ENCODE measurements around the gene ARHGDIB.

Gene ARHGDIB

DNA sequence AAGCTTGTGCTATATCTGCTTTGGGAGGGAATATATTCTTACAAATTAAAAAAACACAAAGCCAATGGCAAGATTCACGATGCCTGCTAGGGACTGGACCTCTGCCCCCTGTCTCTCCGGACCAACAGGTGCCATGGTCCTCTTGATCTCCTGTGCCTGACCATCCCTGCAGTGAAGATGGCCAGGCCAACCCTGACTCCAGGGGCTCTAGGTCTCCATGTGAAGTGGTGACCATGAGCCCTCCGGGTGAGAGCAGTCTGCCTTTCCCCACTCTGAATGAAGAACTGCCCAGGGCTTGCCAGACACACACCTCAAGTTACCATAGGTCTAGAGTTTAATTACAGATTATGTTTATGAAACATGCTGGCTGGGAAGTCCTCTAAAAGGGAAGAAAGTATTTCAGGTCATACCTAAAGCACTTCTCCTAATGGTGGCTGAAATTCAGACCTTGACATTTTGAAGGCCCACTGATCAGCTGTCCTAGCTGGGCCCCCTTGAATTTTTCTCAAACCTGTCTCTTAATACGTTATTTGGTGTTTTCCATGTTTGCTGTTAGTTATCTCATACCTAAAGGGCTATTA lies 1.4 kb downstream of the ARHGDIB start:
- peak in 1 of 2 experiments; percentile 35 for DNase-seq (ENCODE audit: low read depth in 1 of 2, low spot score in 1 of 2)
- peak overlapping the region; percentile 97 for H3K27ac ChIP-seq (replicated peaks)
- TF ChIP-seq SPI1 (IDR thresholded peaks at IDR 0.05; ENCODE audit: borderline replicate concordance, low read depth) (0 out of 2 replicates have a peak, but pooled peaks have one; percentile 14), GABPA (IDR thresholded peaks at IDR 0.05; ENCODE audit: low read depth) (no peak)
- TF ChIP-seq, protein P1, sequence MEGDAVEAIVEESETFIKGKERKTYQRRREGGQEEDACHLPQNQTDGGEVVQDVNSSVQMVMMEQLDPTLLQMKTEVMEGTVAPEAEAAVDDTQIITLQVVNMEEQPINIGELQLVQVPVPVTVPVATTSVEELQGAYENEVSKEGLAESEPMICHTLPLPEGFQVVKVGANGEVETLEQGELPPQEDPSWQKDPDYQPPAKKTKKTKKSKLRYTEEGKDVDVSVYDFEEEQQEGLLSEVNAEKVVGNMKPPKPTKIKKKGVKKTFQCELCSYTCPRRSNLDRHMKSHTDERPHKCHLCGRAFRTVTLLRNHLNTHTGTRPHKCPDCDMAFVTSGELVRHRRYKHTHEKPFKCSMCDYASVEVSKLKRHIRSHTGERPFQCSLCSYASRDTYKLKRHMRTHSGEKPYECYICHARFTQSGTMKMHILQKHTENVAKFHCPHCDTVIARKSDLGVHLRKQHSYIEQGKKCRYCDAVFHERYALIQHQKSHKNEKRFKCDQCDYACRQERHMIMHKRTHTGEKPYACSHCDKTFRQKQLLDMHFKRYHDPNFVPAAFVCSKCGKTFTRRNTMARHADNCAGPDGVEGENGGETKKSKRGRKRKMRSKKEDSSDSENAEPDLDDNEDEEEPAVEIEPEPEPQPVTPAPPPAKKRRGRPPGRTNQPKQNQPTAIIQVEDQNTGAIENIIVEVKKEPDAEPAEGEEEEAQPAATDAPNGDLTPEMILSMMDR (IDR thresholded peaks at IDR 0.05; ENCODE audit: insufficient read depth, low read length) = no peak
- no peaks in the 10 kb centered on the region for H3K27me3 ChIP-seq (ENCODE audit: insufficient read depth, poor library complexity, severe bottlenecking)
- peak overlapping the region; percentile 76 for H3K4me3 ChIP-seq (replicated peaks; ENCODE audit: insufficient read depth, low read length)

- Histone ChIP-seq H3K4me3 (replicated peaks; ENCODE audit: insufficient read depth, low read length) (peak overlapping the region; percentile 76), H3K27ac (replicated peaks) (peak overlapping the region; percentile 97), H3K27me3 (ENCODE audit: insufficient read depth, poor library complexity, severe bottlenecking) (no peaks in the 10 kb centered on the region)
- 0 out of 2 replicates have a peak, but pooled peaks have one; percentile 4 for TF ChIP-seq SPI1 (IDR thresholded peaks at IDR 0.05; ENCODE audit: borderline replicate concordance, low read depth)
- TF ChIP-seq GABPA (IDR thresholded peaks at IDR 0.05; ENCODE audit: low read depth) = no peak
- no peak for TF ChIP-seq POLR2AphosphoS5 (IDR thresholded peaks at IDR 0.05; ENCODE audit: low read depth)
- peak in 1 of 2 experiments; percentile 57 for DNase-seq (ENCODE audit: low read depth in 1 of 2, low spot score in 1 of 2)
Measured at GRCh38 chr12:14959463-14959862, 1.9 kb downstream of the ARHGDIB start.

DNA sequence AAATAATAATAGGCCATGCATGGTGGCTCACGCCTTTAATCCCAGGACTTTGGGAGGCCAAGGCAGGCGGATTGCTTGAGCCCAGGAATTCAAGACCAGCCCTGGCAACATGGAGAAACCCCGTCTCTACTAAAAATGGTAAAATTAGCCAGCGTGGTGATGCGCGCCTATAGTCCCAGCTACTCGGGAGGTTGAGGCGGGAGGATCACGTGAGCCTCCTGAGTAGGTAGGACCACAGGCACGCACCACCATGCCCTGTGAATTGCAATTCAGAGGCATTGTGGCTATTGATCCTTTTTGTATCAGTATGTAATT lies 2.3 kb downstream of the ARHGDIB start:
- H3K4me3 ChIP-seq (replicated peaks; ENCODE audit: insufficient read depth, low read length) = peak overlapping the region; percentile 76
- peak overlapping the region; percentile 97 for H3K27ac ChIP-seq (replicated peaks)

GRCh38 chr12:14958361-14959125 lies 2.9 kb downstream of the ARHGDIB start:
- DNase-seq (ENCODE audit: low read depth in 1 of 2, low spot score in 1 of 2) = no peak
- Histone ChIP-seq H3K27me3 (ENCODE audit: insufficient read depth, poor library complexity, severe bottlenecking) (no peaks in the 10 kb centered on the region), H3K27ac (replicated peaks) (peak overlapping the region; percentile 97), H3K4me3 (replicated peaks; ENCODE audit: insufficient read depth, low read length) (peak overlapping the region; percentile 76)
- TF ChIP-seq POLR2AphosphoS5 (IDR thresholded peaks at IDR 0.05; ENCODE audit: low read depth) (no peak), SPI1 (IDR thresholded peaks at IDR 0.05; ENCODE audit: borderline replicate concordance, low read depth) (no peak)

More for the DNA sequence above, 2.3 kb downstream of the ARHGDIB start:
- TF ChIP-seq, protein P2, sequence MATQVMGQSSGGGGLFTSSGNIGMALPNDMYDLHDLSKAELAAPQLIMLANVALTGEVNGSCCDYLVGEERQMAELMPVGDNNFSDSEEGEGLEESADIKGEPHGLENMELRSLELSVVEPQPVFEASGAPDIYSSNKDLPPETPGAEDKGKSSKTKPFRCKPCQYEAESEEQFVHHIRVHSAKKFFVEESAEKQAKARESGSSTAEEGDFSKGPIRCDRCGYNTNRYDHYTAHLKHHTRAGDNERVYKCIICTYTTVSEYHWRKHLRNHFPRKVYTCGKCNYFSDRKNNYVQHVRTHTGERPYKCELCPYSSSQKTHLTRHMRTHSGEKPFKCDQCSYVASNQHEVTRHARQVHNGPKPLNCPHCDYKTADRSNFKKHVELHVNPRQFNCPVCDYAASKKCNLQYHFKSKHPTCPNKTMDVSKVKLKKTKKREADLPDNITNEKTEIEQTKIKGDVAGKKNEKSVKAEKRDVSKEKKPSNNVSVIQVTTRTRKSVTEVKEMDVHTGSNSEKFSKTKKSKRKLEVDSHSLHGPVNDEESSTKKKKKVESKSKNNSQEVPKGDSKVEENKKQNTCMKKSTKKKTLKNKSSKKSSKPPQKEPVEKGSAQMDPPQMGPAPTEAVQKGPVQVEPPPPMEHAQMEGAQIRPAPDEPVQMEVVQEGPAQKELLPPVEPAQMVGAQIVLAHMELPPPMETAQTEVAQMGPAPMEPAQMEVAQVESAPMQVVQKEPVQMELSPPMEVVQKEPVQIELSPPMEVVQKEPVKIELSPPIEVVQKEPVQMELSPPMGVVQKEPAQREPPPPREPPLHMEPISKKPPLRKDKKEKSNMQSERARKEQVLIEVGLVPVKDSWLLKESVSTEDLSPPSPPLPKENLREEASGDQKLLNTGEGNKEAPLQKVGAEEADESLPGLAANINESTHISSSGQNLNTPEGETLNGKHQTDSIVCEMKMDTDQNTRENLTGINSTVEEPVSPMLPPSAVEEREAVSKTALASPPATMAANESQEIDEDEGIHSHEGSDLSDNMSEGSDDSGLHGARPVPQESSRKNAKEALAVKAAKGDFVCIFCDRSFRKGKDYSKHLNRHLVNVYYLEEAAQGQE (IDR thresholded peaks at IDR 0.05; ENCODE audit: insufficient replicate concordance, low read depth) = no peak
- H3K27me3 ChIP-seq (ENCODE audit: insufficient read depth, poor library complexity, severe bottlenecking) = no peaks in the 10 kb centered on the region
- peak in 1 of 2 experiments; percentile 49 for DNase-seq (ENCODE audit: low read depth in 1 of 2, low spot score in 1 of 2)

DNA sequence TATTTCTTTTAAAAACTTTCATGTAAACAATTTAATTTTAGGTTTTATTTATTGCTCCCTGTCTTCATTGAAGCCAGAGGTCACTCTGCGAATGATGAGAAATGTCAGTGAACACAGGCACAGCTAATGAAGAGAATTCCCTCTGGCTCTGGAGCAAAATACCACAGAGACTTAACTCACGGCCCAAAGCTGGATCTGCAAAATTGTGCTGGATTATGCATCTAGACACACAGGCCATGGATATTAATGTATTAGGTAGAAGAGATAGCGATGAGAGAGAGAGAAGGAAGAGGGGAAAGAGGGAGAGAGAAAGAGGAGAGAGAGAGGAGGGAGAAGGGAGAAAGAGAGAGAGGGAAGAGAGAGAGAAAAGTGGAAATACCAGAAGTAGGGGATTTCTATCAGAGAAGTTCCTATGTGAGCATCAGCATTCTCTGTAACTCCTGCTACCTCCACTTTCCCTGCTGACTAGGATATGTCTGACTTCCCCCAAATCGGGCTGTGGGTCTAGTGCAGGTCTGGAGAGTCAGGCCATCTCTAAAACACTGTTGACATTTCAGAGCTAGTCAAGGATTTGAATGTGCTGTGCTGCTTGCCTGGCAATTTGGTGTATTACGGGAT lies 3.7 kb downstream of the ARHGDIB start:
- peak; percentile 55; the same call in 1 of the 2 replicates for TF ChIP-seq POLR2AphosphoS5 (IDR thresholded peaks at IDR 0.05; ENCODE audit: low read depth)
- TF ChIP-seq GABPA (IDR thresholded peaks at IDR 0.05; ENCODE audit: low read depth) = no peak
- Histone ChIP-seq H3K27me3 (ENCODE audit: insufficient read depth, poor library complexity, severe bottlenecking) (no peaks in the 10 kb centered on the region), H3K27ac (replicated peaks) (peak overlapping the region; percentile 97), H3K4me3 (replicated peaks; ENCODE audit: insufficient read depth, low read length) (peak overlapping the region; percentile 76)
- peak in 1 of 2 experiments; percentile 50 for DNase-seq (ENCODE audit: low read depth in 1 of 2, low spot score in 1 of 2)

GRCh38 chr12:14956905-14957304 lies 4.5 kb downstream of the ARHGDIB start:
- H3K27ac ChIP-seq (replicated peaks) = peak overlapping the region; percentile 97
- H3K27me3 ChIP-seq (ENCODE audit: insufficient read depth, poor library complexity, severe bottlenecking) = no peaks in the 10 kb centered on the region
- H3K4me3 ChIP-seq (replicated peaks; ENCODE audit: insufficient read depth, low read length) = peak overlapping the region; percentile 76
- TF ChIP-seq GABPA (IDR thresholded peaks at IDR 0.05; ENCODE audit: low read depth) = no peak
- TF ChIP-seq, protein P1 (IDR thresholded peaks at IDR 0.05; ENCODE audit: insufficient read depth, low read length) = no peak
- TF ChIP-seq SPI1 (IDR thresholded peaks at IDR 0.05; ENCODE audit: borderline replicate concordance, low read depth) = no peak
- no peak for TF ChIP-seq POLR2AphosphoS5 (IDR thresholded peaks at IDR 0.05; ENCODE audit: low read depth)
- TF ChIP-seq, protein P2 (IDR thresholded peaks at IDR 0.05; ENCODE audit: insufficient replicate concordance, low read depth) = no peak
- no peak for DNase-seq (ENCODE audit: low read depth in 1 of 2, low spot score in 1 of 2)
